Stimulated activated naive B cell treated with anti-CD40 and anti-IgM and Interleukin-4, amounts not matched to agents 10 μg/mL and 1 μg/mL and 100 μg/mL, for 72 hours (primary cell): Measurements from ENCODE around the gene IDS.

ENCODE experiments used
- ATAC-seq, 2 donors: fragments of 150-1000 bp; cut with Tn5 transposase; replicated peaks; 2 replicates each; pipeline ENCODE4 v1.10.0; 2021; ENCODE audit warnings: moderate library complexity in 1 of 2
- DNase-seq: peaks from one replicate; pipeline ENCODE4 v3.0.0; 2021
- H3K27ac Mint-ChIP-seq: one replicate; pipeline ENCODE4 v1.8.0; 2022; ENCODE audit warnings: mild to moderate bottlenecking, mixed read lengths
- H3K27me3 Mint-ChIP-seq, 2 donors: one replicate each; pipeline ENCODE4 v1.8.0; 2022; ENCODE audit warnings: mixed read lengths in 2 of 2
- H3K36me3 Mint-ChIP-seq, 2 donors: one replicate each; pipeline ENCODE4 v1.8.0; 2022; ENCODE audit warnings: mixed read lengths in 2 of 2, mild to moderate bottlenecking in 1 of 2
- H3K4me1 Mint-ChIP-seq, 2 donors: one replicate each; pipeline ENCODE4 v1.8.0; 2022; ENCODE audit warnings: mixed read lengths in 2 of 2, mild to moderate bottlenecking in 1 of 2
- H3K4me3 Mint-ChIP-seq, 2 donors: one replicate each; pipeline ENCODE4 v1.8.0; 2022; ENCODE audit warnings: mild to moderate bottlenecking in 2 of 2, mixed read lengths in 2 of 2, moderate library complexity in 1 of 2
- H3K9me3 Mint-ChIP-seq, 2 donors: one replicate each; pipeline ENCODE4 v1.8.0; 2022; ENCODE audit warnings: mixed read lengths in 2 of 2, mild to moderate bottlenecking in 1 of 2

Gene IDS

GRCh38 chrX:149472625-149473024 lies 32.5 kb downstream of the IDS start:
- peaks cover 0 to 8% of the 10 kb centered on the region in 2 donors for H3K27me3 Mint-ChIP-seq
- no peaks in the 10 kb centered on the region for H3K9me3 Mint-ChIP-seq
- peaks cover 3 to 4% of the 10 kb centered on the region in 2 donors for H3K4me1 Mint-ChIP-seq
- H3K27ac Mint-ChIP-seq = no peak overlapping the region
- H3K4me3 Mint-ChIP-seq = no peak overlapping the region
- DNase-seq (no peak), ATAC-seq (no peak)
- H3K36me3 Mint-ChIP-seq = peaks cover 8% of the 10 kb centered on the region in 2 donors

DNA sequence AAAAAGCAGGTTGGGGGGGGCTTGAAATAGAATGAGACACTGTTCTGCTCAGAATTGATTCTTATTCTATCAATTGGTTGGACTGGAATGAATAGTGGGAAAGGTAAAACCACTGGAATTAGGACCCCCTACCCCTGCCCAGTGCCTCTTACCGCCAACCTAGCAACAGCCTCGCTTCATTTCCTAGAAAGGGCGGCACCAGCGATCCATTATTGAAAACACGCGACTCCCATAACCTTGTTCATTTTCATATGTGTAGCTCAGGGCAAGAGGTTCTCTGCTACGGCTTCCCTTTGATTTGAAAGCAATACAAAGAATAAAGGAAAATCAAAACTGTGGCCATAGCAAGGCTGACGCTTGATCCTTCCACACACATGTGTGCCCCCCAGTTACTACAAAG lies 33.7 kb downstream of the IDS start:
- ATAC-seq = no peak
- H3K36me3 Mint-ChIP-seq = peaks cover 5 to 8% of the 10 kb centered on the region in 2 donors
- DNase-seq = no peak
- no peak overlapping the region for H3K4me3 Mint-ChIP-seq
- no peaks in the 10 kb centered on the region for H3K9me3 Mint-ChIP-seq
- peaks cover 0 to 3% of the 10 kb centered on the region in 2 donors for H3K4me1 Mint-ChIP-seq
- peaks cover 0 to 8% of the 10 kb centered on the region in 2 donors for H3K27me3 Mint-ChIP-seq
- no peak overlapping the region for H3K27ac Mint-ChIP-seq

DNA sequence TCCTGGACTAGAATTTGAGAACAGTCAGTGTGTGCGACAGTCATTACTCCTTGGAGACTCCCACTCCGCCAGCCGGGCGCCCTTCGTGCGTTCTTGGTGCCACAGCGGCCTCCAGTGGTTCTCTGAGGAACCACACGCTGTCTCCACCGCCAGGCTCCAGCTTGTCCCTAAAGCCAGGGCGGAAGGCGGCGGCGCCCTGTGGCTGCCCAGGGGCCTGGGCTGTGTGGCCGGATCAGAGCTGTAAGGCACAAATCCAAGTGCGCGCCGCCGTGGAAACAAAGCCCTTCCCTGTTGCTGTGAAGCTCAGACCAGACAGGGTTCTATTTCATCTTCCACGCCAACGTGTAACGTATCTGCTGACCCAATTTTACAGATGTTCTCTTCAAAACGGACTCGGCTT lies 34.2 kb downstream of the IDS start:
- Mint-ChIP-seq H3K27me3 (peaks cover 0 to 8% of the 10 kb centered on the region in 2 donors), H3K36me3 (peaks cover 4 to 5% of the 10 kb centered on the region in 2 donors), H3K4me3 (no peak overlapping the region), H3K27ac (no peak overlapping the region), H3K4me1 (peaks cover 0 to 3% of the 10 kb centered on the region in 2 donors), H3K9me3 (no peaks in the 10 kb centered on the region)
- DNase-seq (peak; percentile 51), ATAC-seq (peak; percentile 74 to 88)

- Mint-ChIP-seq H3K9me3 (no peaks in the 10 kb centered on the region), H3K4me1 (peaks cover 0 to 3% of the 10 kb centered on the region in 2 donors), H3K27ac (no peak overlapping the region), H3K36me3 (no peaks in the 10 kb centered on the region), H3K27me3 (peaks cover 0 to 8% of the 10 kb centered on the region in 2 donors), H3K4me3 (no peak overlapping the region)
- ATAC-seq = no peak
- DNase-seq = no peak
These were observed 35.7 kb downstream of the IDS start for GRCh38 chrX:149469406-149469805.

DNA sequence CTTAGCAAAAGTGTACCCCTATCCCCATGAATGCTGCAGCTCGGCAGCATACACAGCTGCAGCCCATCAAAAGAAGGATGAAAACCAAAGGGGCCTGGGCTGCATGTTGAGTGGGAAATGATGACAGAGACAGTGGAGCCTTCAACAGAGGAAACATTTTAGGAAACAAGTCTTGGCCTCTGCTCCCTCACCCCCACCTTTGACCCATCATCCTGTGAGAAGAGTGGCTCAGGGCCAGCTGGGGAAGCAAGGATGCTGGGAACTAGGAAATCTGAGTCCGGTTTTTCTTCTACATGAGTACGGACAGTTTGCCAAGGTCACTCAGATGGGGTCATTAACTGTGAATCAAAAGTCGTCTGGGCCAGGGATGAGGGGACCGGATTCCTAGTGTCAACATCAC lies 37.2 kb downstream of the IDS start:
- ATAC-seq (no peak), DNase-seq (no peak)
- H3K27me3 Mint-ChIP-seq = peaks cover under 1 to 8% of the 10 kb centered on the region in 2 donors
- H3K9me3 Mint-ChIP-seq = no peaks in the 10 kb centered on the region
- peaks cover 0 to 3% of the 10 kb centered on the region in 2 donors for H3K4me1 Mint-ChIP-seq
- H3K36me3 Mint-ChIP-seq = no peaks in the 10 kb centered on the region
- no peak overlapping the region for H3K4me3 Mint-ChIP-seq
- H3K27ac Mint-ChIP-seq = no peak overlapping the region

- H3K27me3 Mint-ChIP-seq = peaks cover 5 to 8% of the 10 kb centered on the region in 2 donors
- no peak for DNase-seq
These were observed 37.6 kb downstream of the IDS start for GRCh38 chrX:149467461-149467860.

DNA sequence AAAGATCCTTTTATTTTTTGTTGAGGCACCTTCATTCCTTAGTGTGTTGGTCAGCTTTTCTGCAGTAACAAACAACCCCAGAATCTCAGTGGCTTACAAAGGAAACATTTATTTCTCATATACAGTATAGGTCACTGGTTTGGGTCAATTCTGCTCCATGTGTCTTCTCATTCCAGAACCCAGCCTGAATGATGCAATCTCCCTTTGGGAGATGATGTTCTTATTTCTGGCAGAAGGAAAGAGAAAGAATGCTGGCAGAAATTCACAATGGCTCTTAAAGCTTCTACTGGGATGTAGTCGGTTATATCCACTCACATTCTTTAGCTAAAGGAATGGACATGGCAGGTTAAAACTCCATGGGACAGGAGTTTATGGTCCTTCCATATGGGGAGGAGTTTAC lies 42.3 kb downstream of the IDS start:
- no peaks in the 10 kb centered on the region for H3K36me3 Mint-ChIP-seq
- H3K27me3 Mint-ChIP-seq = peaks cover 12 to 19% of the 10 kb centered on the region in 2 donors
- no peak for ATAC-seq
- no peak overlapping the region for H3K4me3 Mint-ChIP-seq
- H3K27ac Mint-ChIP-seq = no peak overlapping the region
- no peaks in the 10 kb centered on the region for H3K4me1 Mint-ChIP-seq
- no peaks in the 10 kb centered on the region for H3K9me3 Mint-ChIP-seq
- no peak for DNase-seq

More at GRCh38 chrX:149467461-149467860, 37.6 kb downstream of the IDS start:
- peaks cover 0 to 3% of the 10 kb centered on the region in 2 donors for H3K4me1 Mint-ChIP-seq
- no peaks in the 10 kb centered on the region for H3K36me3 Mint-ChIP-seq
- no peak overlapping the region for H3K27ac Mint-ChIP-seq
- H3K4me3 Mint-ChIP-seq = no peak overlapping the region
- H3K9me3 Mint-ChIP-seq = no peaks in the 10 kb centered on the region
- no peak for ATAC-seq

GRCh38 chrX:149461746-149462145 lies 43.4 kb downstream of the IDS start:
- no peak overlapping the region for H3K4me3 Mint-ChIP-seq
- peaks cover 12 to 19% of the 10 kb centered on the region in 2 donors for H3K27me3 Mint-ChIP-seq
- H3K4me1 Mint-ChIP-seq = no peaks in the 10 kb centered on the region
- DNase-seq (no peak), ATAC-seq (no peak)
- no peaks in the 10 kb centered on the region for H3K36me3 Mint-ChIP-seq
- H3K27ac Mint-ChIP-seq = no peak overlapping the region
- no peaks in the 10 kb centered on the region for H3K9me3 Mint-ChIP-seq

- no peaks in the 10 kb centered on the region for H3K4me1 Mint-ChIP-seq
- no peak overlapping the region for H3K4me3 Mint-ChIP-seq
- no peak overlapping the region for H3K27ac Mint-ChIP-seq
- no peaks in the 10 kb centered on the region for H3K36me3 Mint-ChIP-seq
- no peaks in the 10 kb centered on the region for H3K9me3 Mint-ChIP-seq
- DNase-seq (no peak), ATAC-seq (no peak)
- H3K27me3 Mint-ChIP-seq = peaks cover 12 to 19% of the 10 kb centered on the region in 2 donors
These were observed 46.5 kb downstream of the IDS start for GRCh38 chrX:149458586-149458985.

DNA sequence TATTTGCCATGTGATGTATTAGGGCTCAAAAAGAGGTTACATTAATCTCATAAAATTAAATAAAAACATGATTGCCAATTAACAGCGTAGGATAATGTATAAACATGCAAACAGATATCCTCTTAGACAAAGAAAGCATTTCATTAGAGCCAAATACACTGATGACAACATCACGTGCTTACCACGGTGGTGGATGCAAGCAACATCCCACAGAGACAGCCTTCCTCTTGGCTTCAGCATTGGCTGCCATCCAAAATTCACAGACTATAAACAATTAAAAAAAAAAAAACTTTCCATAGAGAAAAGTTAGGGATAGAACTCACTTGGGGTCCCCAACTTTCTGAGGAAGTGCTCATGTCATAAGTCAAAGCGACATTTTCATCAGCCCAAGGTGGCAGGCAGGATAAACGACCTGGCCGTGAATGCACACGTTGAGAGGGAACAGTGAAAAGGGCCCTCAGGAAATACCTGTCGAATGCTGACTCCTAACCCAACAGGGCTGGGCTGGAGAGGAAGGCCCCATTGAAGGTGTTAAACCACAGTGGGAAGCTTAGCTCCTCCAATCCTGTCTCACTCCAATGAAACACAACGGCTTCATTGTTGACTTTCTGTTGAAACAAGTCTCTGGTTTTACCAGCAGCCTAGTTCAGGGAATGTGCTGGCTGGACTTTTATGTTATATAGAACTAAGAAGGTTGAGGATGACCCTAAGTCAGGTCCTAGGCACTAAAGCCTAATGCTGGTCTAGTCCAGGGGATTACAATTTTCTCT lies 48.4 kb downstream of the IDS start:
- H3K9me3 Mint-ChIP-seq = no peaks in the 10 kb centered on the region
- no peaks in the 10 kb centered on the region for H3K36me3 Mint-ChIP-seq

GRCh38 chrX:149455934-149456333 lies 49.2 kb downstream of the IDS start:
- Mint-ChIP-seq H3K36me3 (no peaks in the 10 kb centered on the region), H3K27me3 (peaks cover 10 to 12% of the 10 kb centered on the region in 2 donors), H3K4me3 (no peak overlapping the region), H3K4me1 (no peaks in the 10 kb centered on the region), H3K27ac (no peak overlapping the region), H3K9me3 (no peaks in the 10 kb centered on the region)
- no peak for DNase-seq
- peak; percentile 58 to 71 for ATAC-seq

More for the DNA sequence above, 48.4 kb downstream of the IDS start:
- no peak overlapping the region for H3K27ac Mint-ChIP-seq
- no peak for ATAC-seq
- H3K27me3 Mint-ChIP-seq = peaks cover 12% of the 10 kb centered on the region in 2 donors
- H3K4me1 Mint-ChIP-seq = no peaks in the 10 kb centered on the region
- no peak for DNase-seq
- no peak overlapping the region for H3K4me3 Mint-ChIP-seq

DNA sequence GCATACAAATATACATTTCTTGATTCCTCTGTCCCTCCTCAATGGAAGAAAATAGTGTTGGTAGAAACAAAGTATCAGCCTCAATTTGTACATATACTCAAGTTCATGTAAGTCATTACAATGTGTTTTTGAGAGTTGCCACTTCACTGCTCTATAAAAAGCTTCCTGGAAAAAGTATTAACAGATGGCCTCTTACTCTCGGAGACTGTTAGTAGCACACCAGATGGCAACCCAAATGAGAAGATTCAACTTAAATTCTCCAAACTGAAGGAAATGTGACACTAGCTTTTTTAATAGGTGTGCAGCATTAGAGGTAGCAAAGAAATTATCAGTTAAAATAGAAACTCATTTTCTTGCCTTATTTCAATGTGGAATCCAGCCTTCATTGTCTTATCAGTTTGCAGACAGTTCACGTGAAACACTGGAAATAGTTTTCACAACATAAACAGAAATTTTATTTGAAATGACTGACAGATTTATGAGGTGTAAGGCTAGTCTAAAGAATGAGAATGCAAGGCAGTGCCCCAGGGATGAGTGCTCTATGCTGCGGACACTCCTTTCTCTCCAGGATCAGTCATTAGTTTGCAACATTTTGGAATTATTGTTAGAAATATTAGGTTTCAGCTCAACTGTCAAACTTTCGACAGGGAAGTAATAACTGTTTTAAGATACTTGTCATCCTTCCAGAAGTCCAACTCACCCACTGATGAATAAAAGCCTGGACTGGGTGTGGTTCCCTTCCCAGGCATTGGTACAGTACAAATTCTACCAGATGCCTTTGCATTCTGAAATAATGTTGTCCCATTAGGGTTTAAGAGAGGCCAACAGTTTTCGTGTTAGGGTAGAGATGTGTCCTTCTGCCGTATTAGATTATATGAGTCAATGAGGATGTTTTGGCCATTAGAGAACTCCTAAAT lies 50.9 kb downstream of the IDS start:
- Mint-ChIP-seq H3K4me1 (no peaks in the 10 kb centered on the region), H3K27me3 (peaks cover under 1 to 9% of the 10 kb centered on the region in 2 donors), H3K9me3 (peaks cover 8 to 9% of the 10 kb centered on the region in 2 donors), H3K27ac (no peak overlapping the region), H3K4me3 (no peak overlapping the region), H3K36me3 (no peaks in the 10 kb centered on the region)
- DNase-seq = no peak
- no peak for ATAC-seq

- no peak overlapping the region for H3K27ac Mint-ChIP-seq
- H3K4me3 Mint-ChIP-seq = no peak overlapping the region
- ATAC-seq = no peak
- H3K27me3 Mint-ChIP-seq = peaks cover 0 to 8% of the 10 kb centered on the region in 2 donors
- peaks cover 8 to 9% of the 10 kb centered on the region in 2 donors for H3K9me3 Mint-ChIP-seq
- H3K36me3 Mint-ChIP-seq = no peaks in the 10 kb centered on the region
- H3K4me1 Mint-ChIP-seq = no peaks in the 10 kb centered on the region
- no peak for DNase-seq
These were observed 52.1 kb downstream of the IDS start for GRCh38 chrX:149453030-149453429.

GRCh38 chrX:149433451-149433850 lies 71.7 kb downstream of the IDS start:
- Mint-ChIP-seq H3K4me1 (no peaks in the 10 kb centered on the region), H3K9me3 (peaks cover 0 to under 1% of the 10 kb centered on the region in 2 donors), H3K27ac (no peak overlapping the region), H3K36me3 (no peaks in the 10 kb centered on the region), H3K27me3 (no peaks in the 10 kb centered on the region), H3K4me3 (no peak overlapping the region)
- ATAC-seq = no peak
- no peak for DNase-seq
